Measurements from ENCODE around the gene SPTAN1.
"Not testable (repeated sequence)": the region's sequence is repeated elsewhere in the genome, so short reads cannot be mapped to it uniquely, and the experiment has no call there.

SPTAN1 gene

GRCh38 chr9:128553728-128554127 lies 1.3 kb downstream of the SPTAN1 start:
- no peak for DNase-seq

DNA sequence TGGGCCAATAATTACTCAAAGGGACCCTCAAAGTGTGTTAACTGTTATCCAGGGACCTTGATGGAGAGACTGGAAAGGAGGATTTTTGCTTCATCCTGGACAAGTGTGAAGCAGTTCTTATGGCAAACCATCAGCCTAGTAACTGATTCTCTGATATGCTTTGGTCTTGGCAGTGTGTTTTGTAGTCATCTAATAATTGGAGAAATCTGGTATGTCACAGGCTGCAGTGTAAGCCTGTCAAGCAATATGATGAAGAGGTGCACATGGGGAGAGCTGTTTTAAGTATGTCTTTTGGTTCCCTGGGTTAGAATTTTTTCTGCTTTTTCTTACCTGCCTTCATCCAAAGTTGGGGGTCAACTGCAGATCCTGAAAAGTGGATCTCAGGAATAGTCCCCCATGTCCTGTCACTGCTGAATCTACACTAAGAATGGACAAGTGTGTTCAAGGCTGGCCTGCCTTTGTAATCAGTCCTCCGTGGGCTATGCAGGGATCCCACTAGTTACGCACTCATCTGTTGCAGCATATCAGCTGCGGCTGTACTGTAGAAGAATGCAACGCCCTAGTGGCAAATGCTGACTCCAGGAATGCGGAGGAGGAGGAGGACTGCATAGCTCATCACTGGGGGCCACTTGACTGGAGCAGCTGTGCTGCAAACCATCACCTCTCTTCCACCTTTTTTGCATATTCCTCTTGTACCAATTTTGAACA lies 1.9 kb downstream of the SPTAN1 start:
- DNase-seq: no peak

DNA sequence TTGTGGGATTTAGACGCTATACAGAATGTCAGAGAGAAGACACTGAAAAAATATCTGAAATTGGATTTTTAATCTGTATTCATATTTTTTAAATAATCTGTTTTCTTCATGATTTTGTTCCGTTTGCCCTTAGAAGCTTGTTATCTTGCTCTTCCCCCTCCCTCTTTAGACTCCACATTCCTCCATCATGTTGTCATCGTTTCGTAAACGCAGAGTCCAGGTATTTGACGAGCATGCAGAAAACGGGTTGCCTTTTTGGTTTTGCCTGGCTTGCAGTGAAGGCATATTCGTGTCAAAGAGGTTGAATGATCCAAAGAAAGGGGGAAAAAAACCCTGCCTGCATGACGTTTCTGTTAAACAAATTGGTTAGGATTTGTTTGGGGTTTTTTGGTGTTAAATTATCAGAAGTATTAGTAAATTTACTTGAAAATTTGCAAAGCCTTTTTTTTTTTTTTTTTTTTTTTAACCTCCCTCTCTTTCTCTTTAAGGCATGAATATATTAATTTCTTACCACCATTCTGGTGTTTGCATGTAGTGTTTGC lies 2.9 kb downstream of the SPTAN1 start:
- DNase-seq: no peak

DNA sequence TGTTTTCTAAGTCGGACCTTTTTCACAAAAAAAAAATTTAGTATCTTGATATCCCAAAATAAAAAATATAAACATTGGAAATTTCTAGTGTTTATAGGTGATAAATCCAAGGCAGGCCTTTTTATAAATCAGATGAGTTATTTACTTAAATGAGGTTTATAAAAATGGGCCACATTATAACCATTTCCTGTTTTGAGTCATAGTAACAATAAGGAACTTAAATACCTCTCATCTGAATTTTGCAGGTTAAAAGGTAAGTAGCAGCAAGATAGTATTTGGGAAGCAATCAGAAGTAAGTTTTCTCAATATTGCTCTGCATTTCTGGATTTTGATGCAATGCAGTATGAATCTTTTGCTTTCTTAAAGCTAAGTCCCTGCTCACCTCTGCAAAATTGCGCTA lies 3.9 kb downstream of the SPTAN1 start:
- peak; percentile 21 for DNase-seq

- no peak for DNase-seq
Measured at GRCh38 chr9:128556926-128557634, 4.7 kb downstream of the SPTAN1 start.

GRCh38 chr9:128558431-128559310 lies 6.3 kb downstream of the SPTAN1 start:
- DNase-seq: peak; percentile 33

DNA sequence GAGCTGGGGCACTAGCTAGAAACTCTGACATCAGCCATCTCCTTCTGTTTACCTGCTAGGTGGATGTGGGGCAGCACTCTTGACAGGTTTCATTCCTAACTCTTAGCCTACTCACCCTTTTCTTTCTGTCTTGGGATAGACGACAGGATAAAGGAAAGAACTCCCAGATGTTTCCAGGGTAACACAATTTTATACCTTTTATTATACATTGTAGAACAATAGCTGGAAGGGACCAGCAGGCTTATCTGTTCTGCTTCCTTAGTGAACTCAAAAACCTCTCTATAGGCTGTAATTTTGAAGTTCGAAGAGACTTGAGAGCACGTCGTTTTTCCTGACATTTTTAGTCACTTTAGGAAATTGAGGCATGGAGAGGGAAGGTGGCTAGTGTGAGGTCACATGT lies 13.2 kb downstream of the SPTAN1 start:
- no peak for DNase-seq

- DNase-seq: no peak
Measured at GRCh38 chr9:128568470-128569078, 16.2 kb downstream of the SPTAN1 start.

DNA sequence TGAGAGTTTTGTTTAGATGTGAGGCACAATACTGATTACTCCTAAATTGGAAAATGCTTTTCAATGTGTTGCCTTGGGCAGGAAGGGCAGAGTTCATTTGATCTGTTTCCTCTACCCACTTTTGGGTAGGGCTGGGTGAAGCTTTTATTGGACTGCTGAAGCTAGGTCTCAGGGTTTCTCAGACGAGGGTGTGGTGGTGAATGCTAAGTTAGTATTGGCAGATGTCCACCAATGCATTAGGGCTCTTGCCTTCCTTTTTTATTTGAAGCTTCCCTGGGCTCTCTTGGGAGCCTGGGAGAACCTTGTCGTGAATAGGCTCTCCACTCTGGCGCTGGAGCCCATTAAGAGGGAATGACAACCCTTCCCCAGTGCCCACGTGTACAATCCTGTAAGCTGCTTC lies 23.1 kb downstream of the SPTAN1 start:
- DNase-seq: no peak

DNA sequence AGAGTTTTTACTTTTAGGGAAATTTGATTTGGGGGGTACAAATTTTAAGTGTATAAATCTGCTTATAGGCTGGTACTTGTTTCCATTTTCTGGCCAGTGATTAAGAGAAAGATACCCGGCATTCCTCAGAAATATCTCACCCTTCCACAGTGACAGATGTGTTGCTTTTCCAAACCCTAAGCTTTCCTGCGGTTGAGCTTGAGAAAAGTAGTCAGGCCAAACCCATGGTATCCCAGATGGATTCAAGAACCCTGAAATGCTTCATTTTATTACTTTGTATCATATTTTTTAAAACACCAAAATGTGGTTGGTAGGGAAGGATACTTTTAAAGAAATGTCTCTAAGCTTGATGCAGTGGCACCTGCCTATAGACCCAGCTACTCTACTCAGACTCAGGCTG lies 23.5 kb downstream of the SPTAN1 start:
- DNase-seq: no peak

GRCh38 chr9:128577206-128577605 lies 24.8 kb downstream of the SPTAN1 start:
- no peak for DNase-seq

DNA sequence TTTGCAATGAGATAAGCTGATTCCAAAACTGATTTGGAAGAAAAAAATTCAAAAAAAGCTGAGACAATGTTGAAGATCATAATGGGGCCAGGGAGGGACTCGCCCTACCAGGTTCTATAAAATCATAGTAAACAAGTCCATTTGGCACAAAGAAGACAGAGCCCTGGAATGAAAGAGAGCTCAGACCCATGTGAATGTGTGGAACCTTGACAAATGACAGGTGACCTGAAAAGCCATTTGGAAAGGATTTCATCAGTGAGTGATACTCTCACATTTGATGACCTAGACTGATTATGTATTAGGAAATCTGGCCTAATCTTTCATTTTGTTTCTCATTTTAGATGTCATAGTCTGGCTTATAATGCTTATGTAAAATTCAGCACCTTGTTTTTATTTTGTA lies 26.8 kb downstream of the SPTAN1 start:
- no peak for DNase-seq

DNA sequence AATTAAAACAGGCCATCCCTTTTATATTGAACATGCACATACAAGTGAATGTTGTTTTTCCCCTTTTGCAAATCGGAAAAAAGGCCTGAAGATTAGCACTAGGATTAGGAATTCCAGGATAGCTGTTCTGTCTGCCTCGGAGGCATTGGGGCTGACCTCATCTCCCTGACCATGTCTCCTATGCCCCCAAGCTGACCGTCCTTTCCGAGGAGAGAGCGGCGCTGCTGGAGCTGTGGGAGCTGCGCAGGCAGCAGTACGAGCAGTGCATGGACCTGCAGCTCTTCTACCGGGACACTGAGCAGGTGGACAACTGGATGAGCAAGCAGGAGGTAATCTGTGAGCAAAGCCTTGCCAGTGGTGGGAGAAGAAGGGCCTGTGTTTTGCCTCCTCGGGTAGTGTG lies 28.3 kb downstream of the SPTAN1 start:
- no peak for DNase-seq

DNA sequence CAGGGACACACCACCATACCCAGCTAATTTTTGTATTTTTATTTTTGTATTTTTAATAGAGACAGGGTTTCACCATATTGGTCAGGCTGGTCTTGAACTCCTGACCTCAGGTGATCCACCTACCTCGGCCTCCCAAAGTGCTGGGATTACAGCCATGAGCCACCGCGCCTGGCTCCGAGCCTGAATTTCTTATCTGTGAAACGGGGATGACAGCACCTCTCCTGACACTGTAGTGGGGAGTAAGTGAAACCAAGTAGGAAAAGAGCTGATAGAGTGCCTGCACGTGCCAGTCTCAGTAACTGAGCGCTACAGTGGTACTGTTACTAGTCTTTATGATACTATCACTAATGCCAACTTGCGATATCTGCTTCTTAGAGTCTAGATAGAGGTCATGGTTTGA lies 32.8 kb downstream of the SPTAN1 start:
- DNase-seq: not testable (repeated sequence)

- not testable (repeated sequence) for DNase-seq
Measured at GRCh38 chr9:128586934-128587333, 34.5 kb downstream of the SPTAN1 start.

- DNase-seq: peak; percentile 11
Measured at GRCh38 chr9:128587453-128587852, 35.1 kb downstream of the SPTAN1 start.

GRCh38 chr9:128588581-128589233 lies 36.3 kb downstream of the SPTAN1 start:
- DNase-seq: no peak

DNA sequence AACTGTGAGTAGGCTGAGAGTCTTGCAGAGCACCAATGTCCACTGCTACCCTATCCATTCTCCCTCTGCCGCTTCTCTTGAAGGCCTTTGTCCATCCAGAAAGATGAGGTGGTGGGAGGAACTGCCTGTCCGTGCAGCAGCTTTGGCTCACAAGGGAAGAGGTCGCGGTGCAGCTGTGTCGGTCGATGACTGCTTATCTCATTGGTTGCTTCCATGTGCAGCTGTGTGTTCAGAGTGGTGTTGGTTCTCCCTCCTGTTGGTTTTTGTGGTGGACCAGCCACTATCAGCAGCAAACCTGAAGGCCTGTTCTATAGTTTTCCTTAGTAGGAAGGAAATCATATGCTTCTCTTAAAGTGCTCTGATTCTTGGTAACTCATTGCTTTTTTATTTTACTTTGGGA lies 40.7 kb downstream of the SPTAN1 start:
- no peak for DNase-seq

GRCh38 chr9:128593856-128594255 lies 41.5 kb downstream of the SPTAN1 start:
- no peak for DNase-seq

GRCh38 chr9:128595471-128595870 lies 43.1 kb downstream of the SPTAN1 start:
- DNase-seq: no peak

DNA sequence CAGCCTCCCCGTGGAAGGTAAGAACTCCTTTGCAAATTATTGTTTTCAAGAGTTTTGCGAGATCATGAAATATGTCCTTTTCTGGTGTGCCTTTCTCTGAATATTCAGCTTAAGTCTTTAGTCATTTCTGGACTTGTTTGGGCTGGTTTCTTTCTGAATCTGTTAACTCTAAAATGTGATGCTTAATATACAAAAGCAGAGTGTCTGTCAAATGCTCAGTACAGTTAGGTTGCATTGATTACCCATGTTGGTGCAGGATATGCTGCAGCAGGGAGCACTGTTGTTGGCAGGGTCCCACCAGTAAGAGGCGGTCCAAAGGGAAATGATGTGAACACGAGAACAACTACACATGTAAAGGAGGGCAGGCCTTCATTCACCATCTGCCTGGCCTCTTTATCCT lies 47.7 kb downstream of the SPTAN1 start:
- DNase-seq: no peak

- DNase-seq: no peak
Measured at GRCh38 chr9:128603697-128604096, 51.3 kb downstream of the SPTAN1 start.

All from CD4-positive, alpha-beta T cell treated with Interleukin-4 for 4 hours (primary cell).